GM04503 (cell line): ENCODE results near the gene LY86.

Experiments used
- DNase-seq: peaks from one replicate; pipeline ENCODE4 v3.0.0-alpha.2; 2012; ENCODE audit warnings: low read depth

Gene LY86

GRCh38 chr6:6570929-6571671 is 17.4 kb upstream of the LY86 start:
- DNase-seq = no peak

GRCh38 chr6:6575143-6575542 is 13.4 kb upstream of the LY86 start:
- DNase-seq = no peak

GRCh38 chr6:6577735-6578134 is 10.8 kb upstream of the LY86 start:
- no peak for DNase-seq

GRCh38 chr6:6579281-6579680 is 9.2 kb upstream of the LY86 start:
- DNase-seq = no peak

GRCh38 chr6:6580225-6580856 is 8.2 kb upstream of the LY86 start:
- DNase-seq = no peak

GRCh38 chr6:6581054-6581453 is 7.5 kb upstream of the LY86 start:
- no peak for DNase-seq

- no peak for DNase-seq
Measured at GRCh38 chr6:6582131-6582530, 6.4 kb upstream of the LY86 start.

GRCh38 chr6:6583836-6584235 is 4.7 kb upstream of the LY86 start:
- DNase-seq = no peak

GRCh38 chr6:6584310-6585002 is 4.1 kb upstream of the LY86 start:
- no peak for DNase-seq

- no peak for DNase-seq
Measured at GRCh38 chr6:6585003-6585311, 3.6 kb upstream of the LY86 start.

GRCh38 chr6:6586167-6586566 is 2.4 kb upstream of the LY86 start:
- DNase-seq = no peak

- no peak for DNase-seq
Measured at GRCh38 chr6:6586671-6587526, 1.6 kb upstream of the LY86 start.

GRCh38 chr6:6587696-6588063 is 840 bp upstream of the LY86 start:
- DNase-seq = no peak

GRCh38 chr6:6588924-6589709 is 597 bp downstream of the LY86 start:
- no peak for DNase-seq

- no peak for DNase-seq
Measured at GRCh38 chr6:6590530-6590929, 2.0 kb downstream of the LY86 start.

- DNase-seq = no peak
Measured at GRCh38 chr6:6591778-6592465, 3.4 kb downstream of the LY86 start.

GRCh38 chr6:6592826-6593475 is 4.4 kb downstream of the LY86 start:
- DNase-seq = no peak

GRCh38 chr6:6593867-6594468 is 5.4 kb downstream of the LY86 start:
- no peak for DNase-seq

GRCh38 chr6:6595025-6595424 is 6.5 kb downstream of the LY86 start:
- DNase-seq = no peak

- DNase-seq = no peak
Measured at GRCh38 chr6:6595952-6596351, 7.4 kb downstream of the LY86 start.
